ENCODE results near the gene EXOC3L4.
"Not testable (repeated sequence)": the region's sequence is repeated elsewhere in the genome, so short reads cannot be mapped to it uniquely, and the experiment has no call there.

Gene EXOC3L4

DNA sequence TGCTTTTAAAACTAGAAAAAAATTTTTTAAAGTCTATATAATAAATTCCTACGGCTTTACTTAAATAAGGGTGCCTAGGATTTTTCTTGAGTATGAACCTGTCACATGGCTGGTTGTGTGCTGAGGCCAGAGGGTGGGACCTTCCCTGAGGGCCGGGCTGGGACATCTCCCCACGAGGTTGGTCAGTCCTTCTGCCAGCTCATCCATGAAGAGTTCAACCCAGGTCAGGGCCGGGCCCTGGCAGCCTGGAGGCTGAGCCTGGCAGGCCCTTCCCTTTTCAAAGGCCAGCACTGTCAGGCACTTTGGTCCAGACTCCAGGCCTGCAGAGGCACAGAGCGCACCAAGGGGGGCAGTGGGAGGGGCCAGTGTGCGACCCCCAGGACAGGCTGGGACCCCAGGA is 60.5 kb downstream of the EXOC3L4 start:
- no peaks in the 10 kb centered on the region for H3K36me3 ChIP-seq (ENCODE audit: control insufficient read depth, insufficient read depth, low read length)
- DNase-seq, result no peak
- H3K9me3 ChIP-seq (ENCODE audit: control insufficient read depth, low read length), result no peaks in the 10 kb centered on the region
- H3K27me3 ChIP-seq (replicated peaks; ENCODE audit: control insufficient read depth, insufficient read depth, low read length, poor library complexity, severe bottlenecking), result no peaks in the 10 kb centered on the region
- H3K4me3 ChIP-seq (ENCODE audit: insufficient read depth, low read depth, low read length, poor library complexity, severe bottlenecking), result no peak overlapping the region
- no peak overlapping the region for H3K27ac ChIP-seq (ENCODE audit: insufficient read depth, low read length, poor library complexity, severe bottlenecking)
- H3K4me1 ChIP-seq (ENCODE audit: control insufficient read depth, insufficient read depth, low read length, poor library complexity, severe bottlenecking), result no peaks in the 10 kb centered on the region

GRCh38 chr14:103155416-103155815 is 60.9 kb downstream of the EXOC3L4 start:
- H3K4me3 ChIP-seq (ENCODE audit: insufficient read depth, low read depth, low read length, poor library complexity, severe bottlenecking); H3K9me3 ChIP-seq (ENCODE audit: control insufficient read depth, low read length); DNase-seq; H3K4me1 ChIP-seq (ENCODE audit: control insufficient read depth, insufficient read depth, low read length, poor library complexity, severe bottlenecking); H3K27ac ChIP-seq (ENCODE audit: insufficient read depth, low read length, poor library complexity, severe bottlenecking); H3K27me3 ChIP-seq (replicated peaks; ENCODE audit: control insufficient read depth, insufficient read depth, low read length, poor library complexity, severe bottlenecking); H3K36me3 ChIP-seq (ENCODE audit: control insufficient read depth, insufficient read depth, low read length): not testable (repeated sequence)

DNA sequence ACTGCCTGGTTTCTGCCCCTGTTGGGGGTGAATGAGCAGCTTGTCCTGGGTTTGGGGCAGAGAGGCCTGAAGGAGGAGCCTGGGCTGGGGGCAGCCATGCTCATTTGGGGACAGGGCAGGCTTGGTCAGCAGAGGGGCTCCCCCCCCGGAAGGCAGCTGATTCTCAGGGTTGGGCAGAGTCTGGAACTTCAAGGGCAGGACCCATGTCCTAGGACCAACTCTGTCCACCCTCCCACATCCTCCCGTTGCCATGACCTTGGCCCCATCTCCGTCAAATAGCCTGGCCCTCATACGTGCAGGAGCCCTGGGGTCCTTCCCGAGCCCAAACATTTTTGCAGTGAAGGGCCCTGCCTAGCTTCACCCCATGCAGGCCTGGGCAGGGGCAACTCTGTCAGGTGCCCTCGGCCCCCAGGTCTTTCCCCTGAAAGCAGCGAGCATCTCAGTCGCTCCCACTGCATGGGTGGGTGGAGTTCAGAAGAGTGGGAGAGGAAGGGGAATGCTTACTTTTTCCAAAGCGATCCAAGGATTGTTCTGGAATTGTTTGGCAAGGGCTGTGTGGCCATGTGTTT is 61.4 kb downstream of the EXOC3L4 start:
- no peak overlapping the region for H3K27ac ChIP-seq (ENCODE audit: insufficient read depth, low read length, poor library complexity, severe bottlenecking)
- H3K4me1 ChIP-seq (ENCODE audit: control insufficient read depth, insufficient read depth, low read length, poor library complexity, severe bottlenecking), result no peaks in the 10 kb centered on the region
- no peaks in the 10 kb centered on the region for H3K27me3 ChIP-seq (replicated peaks; ENCODE audit: control insufficient read depth, insufficient read depth, low read length, poor library complexity, severe bottlenecking)
- H3K4me3 ChIP-seq (ENCODE audit: insufficient read depth, low read depth, low read length, poor library complexity, severe bottlenecking), result no peak overlapping the region
- H3K9me3 ChIP-seq (ENCODE audit: control insufficient read depth, low read length), result no peaks in the 10 kb centered on the region
- no peak for DNase-seq
- no peaks in the 10 kb centered on the region for H3K36me3 ChIP-seq (ENCODE audit: control insufficient read depth, insufficient read depth, low read length)

GRCh38 chr14:103156651-103157378 is 62.3 kb downstream of the EXOC3L4 start:
- H3K27me3 ChIP-seq (replicated peaks; ENCODE audit: control insufficient read depth, insufficient read depth, low read length, poor library complexity, severe bottlenecking), result no peaks in the 10 kb centered on the region
- no peak overlapping the region for H3K4me3 ChIP-seq (ENCODE audit: insufficient read depth, low read depth, low read length, poor library complexity, severe bottlenecking)
- no peaks in the 10 kb centered on the region for H3K4me1 ChIP-seq (ENCODE audit: control insufficient read depth, insufficient read depth, low read length, poor library complexity, severe bottlenecking)
- H3K27ac ChIP-seq (ENCODE audit: insufficient read depth, low read length, poor library complexity, severe bottlenecking), result no peak overlapping the region
- no peaks in the 10 kb centered on the region for H3K36me3 ChIP-seq (ENCODE audit: control insufficient read depth, insufficient read depth, low read length)
- no peak for DNase-seq
- H3K9me3 ChIP-seq (ENCODE audit: control insufficient read depth, low read length), result no peaks in the 10 kb centered on the region

- H3K36me3 ChIP-seq (ENCODE audit: control insufficient read depth, insufficient read depth, low read length), result no peaks in the 10 kb centered on the region
- no peak overlapping the region for H3K4me3 ChIP-seq (ENCODE audit: insufficient read depth, low read depth, low read length, poor library complexity, severe bottlenecking)
- H3K27ac ChIP-seq (ENCODE audit: insufficient read depth, low read length, poor library complexity, severe bottlenecking), result no peak overlapping the region
- H3K9me3 ChIP-seq (ENCODE audit: control insufficient read depth, low read length), result no peaks in the 10 kb centered on the region
- no peaks in the 10 kb centered on the region for H3K4me1 ChIP-seq (ENCODE audit: control insufficient read depth, insufficient read depth, low read length, poor library complexity, severe bottlenecking)
- DNase-seq, result no peak
- H3K27me3 ChIP-seq (replicated peaks; ENCODE audit: control insufficient read depth, insufficient read depth, low read length, poor library complexity, severe bottlenecking), result no peaks in the 10 kb centered on the region
Measured at GRCh38 chr14:103157969-103158368, 63.4 kb downstream of the EXOC3L4 start.

DNA sequence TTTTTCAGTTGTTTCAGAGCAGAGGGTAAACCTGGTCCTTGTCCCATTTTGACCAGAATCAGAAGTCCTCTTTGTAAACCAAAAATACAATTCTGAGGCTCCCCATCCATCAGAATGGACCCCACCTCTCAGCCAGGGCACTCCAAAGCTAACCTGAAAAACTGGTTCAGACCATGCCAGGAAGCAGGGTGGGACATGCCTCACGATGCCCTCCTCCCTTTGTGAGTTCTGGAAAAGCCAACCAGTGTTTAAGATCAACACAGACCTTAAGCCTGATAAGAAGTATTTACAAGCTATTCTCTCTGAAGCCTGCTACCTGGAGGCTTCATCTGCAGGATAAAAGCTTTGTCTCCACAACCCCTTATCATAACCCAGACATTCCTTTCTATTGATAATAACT is 64.2 kb downstream of the EXOC3L4 start:
- H3K9me3 ChIP-seq (ENCODE audit: control insufficient read depth, low read length), result no peaks in the 10 kb centered on the region
- H3K36me3 ChIP-seq (ENCODE audit: control insufficient read depth, insufficient read depth, low read length), result no peaks in the 10 kb centered on the region
- H3K27ac ChIP-seq (ENCODE audit: insufficient read depth, low read length, poor library complexity, severe bottlenecking), result no peak overlapping the region
- H3K4me3 ChIP-seq (ENCODE audit: insufficient read depth, low read depth, low read length, poor library complexity, severe bottlenecking), result no peak overlapping the region
- no peaks in the 10 kb centered on the region for H3K4me1 ChIP-seq (ENCODE audit: control insufficient read depth, insufficient read depth, low read length, poor library complexity, severe bottlenecking)
- DNase-seq, result no peak
- no peaks in the 10 kb centered on the region for H3K27me3 ChIP-seq (replicated peaks; ENCODE audit: control insufficient read depth, insufficient read depth, low read length, poor library complexity, severe bottlenecking)
